ENCODE data around the gene BANF2. TPM values are rescaled to one million over a fixed set of nuclear protein-coding genes. Genes with fewer than 3 reads are reported as not detected.
A peak's percentile ranks its signal among the peaks of the same experiment; 100 is the strongest.

BANF2 gene
- total and polyA plus RNA-seq, 2 of the 13 experiments (the other 11 are each of a cell fraction or from before 2014, with no cell fraction given) = 0.35 TPM; not detected in 1

DNA sequence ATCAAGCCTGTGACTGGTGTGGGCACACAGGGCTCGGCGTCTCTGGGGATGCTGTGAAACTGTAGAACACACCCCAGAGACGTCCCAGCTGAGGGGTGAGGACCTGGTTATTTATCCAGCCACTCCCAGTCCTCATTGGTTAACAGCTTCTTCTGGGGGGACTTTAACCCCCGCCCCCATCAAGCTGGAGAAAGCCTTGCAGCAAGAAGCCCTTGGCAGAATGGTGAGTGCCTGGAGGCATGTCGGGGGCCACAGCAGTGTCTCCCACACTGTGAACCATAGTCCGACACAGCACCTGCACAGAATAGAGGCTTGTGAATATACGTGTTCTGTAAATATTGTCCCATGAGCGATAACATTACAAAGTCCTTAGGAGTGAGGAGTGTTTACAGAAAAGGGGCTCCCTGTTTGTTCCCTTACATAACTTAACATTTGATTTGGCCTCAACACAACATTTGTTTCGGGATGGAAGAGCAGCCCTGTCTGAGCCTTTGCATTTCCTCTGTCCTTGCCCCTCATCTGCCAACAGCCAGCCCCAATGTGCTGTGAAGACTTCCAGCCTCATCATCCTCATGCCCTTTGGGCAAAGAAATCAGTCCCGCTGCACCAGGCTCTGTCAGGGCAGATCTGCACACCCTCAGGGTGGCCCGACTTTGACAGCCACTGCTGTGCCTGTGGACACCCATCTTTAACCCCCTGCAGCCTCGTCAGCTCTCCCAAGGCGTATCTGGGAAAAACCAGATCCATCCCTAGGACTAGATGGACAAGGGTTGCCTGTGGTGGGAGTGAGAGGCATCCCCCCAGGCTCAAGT lies 15.5 kb upstream of the BANF2 start (continued):
- TF ChIP-seq SNAI1 (CRISPR knock-in tag; IDR thresholded peaks at IDR 0.05; ENCODE audit: borderline replicate concordance) = peak; percentile 58; the same call in 1 of the 2 replicates
- TF ChIP-seq, protein P1, sequence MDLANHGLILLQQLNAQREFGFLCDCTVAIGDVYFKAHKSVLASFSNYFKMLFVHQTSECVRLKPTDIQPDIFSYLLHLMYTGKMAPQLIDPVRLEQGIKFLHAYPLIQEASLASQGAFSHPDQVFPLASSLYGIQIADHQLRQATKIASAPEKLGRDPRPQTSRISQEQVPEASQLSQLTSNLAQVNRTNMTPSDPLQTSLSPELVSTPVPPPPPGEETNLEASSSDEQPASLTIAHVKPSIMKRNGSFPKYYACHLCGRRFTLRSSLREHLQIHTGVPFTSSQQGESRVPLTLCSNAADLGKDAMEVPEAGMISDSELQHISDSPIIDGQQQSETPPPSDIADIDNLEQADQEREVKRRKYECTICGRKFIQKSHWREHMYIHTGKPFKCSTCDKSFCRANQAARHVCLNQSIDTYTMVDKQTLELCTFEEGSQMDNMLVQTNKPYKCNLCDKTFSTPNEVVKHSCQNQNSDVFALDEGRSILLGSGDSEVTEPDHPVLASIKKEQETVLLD (CRISPR knock-in tag; IDR thresholded peaks at IDR 0.05; ENCODE audit: low read depth) = no peak
- peak; percentile 97 for TF ChIP-seq ZFP1 (CRISPR knock-in tag; IDR thresholded peaks at IDR 0.05)
- no peak for TF ChIP-seq ARNT (IDR thresholded peaks at IDR 0.05)
- TF ChIP-seq, protein P2, sequence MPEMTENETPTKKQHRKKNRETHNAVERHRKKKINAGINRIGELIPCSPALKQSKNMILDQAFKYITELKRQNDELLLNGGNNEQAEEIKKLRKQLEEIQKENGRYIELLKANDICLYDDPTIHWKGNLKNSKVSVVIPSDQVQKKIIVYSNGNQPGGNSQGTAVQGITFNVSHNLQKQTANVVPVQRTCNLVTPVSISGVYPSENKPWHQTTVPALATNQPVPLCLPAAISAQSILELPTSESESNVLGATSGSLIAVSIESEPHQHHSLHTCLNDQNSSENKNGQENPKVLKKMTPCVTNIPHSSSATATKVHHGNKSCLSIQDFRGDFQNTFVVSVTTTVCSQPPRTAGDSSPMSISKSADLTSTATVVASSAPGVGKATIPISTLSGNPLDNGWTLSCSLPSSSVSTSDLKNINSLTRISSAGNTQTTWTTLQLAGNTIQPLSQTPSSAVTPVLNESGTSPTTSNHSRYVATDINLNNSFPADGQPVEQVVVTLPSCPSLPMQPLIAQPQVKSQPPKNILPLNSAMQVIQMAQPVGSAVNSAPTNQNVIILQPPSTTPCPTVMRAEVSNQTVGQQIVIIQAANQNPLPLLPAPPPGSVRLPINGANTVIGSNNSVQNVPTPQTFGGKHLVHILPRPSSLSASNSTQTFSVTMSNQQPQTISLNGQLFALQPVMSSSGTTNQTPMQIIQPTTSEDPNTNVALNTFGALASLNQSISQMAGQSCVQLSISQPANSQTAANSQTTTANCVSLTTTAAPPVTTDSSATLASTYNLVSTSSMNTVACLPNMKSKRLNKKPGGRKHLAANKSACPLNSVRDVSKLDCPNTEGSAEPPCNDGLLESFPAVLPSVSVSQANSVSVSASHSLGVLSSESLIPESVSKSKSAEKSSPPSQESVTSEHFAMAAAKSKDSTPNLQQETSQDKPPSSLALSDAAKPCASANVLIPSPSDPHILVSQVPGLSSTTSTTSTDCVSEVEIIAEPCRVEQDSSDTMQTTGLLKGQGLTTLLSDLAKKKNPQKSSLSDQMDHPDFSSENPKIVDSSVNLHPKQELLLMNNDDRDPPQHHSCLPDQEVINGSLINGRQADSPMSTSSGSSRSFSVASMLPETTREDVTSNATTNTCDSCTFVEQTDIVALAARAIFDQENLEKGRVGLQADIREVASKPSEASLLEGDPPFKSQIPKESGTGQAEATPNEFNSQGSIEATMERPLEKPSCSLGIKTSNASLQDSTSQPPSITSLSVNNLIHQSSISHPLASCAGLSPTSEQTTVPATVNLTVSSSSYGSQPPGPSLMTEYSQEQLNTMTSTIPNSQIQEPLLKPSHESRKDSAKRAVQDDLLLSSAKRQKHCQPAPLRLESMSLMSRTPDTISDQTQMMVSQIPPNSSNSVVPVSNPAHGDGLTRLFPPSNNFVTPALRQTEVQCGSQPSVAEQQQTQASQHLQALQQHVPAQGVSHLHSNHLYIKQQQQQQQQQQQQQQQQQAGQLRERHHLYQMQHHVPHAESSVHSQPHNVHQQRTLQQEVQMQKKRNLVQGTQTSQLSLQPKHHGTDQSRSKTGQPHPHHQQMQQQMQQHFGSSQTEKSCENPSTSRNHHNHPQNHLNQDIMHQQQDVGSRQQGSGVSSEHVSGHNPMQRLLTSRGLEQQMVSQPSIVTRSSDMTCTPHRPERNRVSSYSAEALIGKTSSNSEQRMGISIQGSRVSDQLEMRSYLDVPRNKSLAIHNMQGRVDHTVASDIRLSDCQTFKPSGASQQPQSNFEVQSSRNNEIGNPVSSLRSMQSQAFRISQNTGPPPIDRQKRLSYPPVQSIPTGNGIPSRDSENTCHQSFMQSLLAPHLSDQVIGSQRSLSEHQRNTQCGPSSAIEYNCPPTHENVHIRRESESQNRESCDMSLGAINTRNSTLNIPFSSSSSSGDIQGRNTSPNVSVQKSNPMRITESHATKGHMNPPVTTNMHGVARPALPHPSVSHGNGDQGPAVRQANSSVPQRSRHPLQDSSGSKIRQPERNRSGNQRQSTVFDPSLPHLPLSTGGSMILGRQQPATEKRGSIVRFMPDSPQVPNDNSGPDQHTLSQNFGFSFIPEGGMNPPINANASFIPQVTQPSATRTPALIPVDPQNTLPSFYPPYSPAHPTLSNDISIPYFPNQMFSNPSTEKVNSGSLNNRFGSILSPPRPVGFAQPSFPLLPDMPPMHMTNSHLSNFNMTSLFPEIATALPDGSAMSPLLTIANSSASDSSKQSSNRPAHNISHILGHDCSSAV (CRISPR knock-in tag; IDR thresholded peaks at IDR 0.05; ENCODE audit: borderline replicate concordance) = peak; percentile 68; the same call in 1 of the 2 replicates
- no peak for TF ChIP-seq ZNF615 (CRISPR knock-in tag; IDR thresholded peaks at IDR 0.05; ENCODE audit: borderline replicate concordance)
- TF ChIP-seq TBX3 (IDR thresholded peaks at IDR 0.05; ENCODE audit: borderline replicate concordance) = peak; percentile 93
- TF ChIP-seq ZNF772 (CRISPR knock-in tag; IDR thresholded peaks at IDR 0.05) = peak; percentile 99
- no peak for TF ChIP-seq NFE2 (CRISPR knock-in tag; IDR thresholded peaks at IDR 0.05)
- TF ChIP-seq PCBP2 (optimal IDR thresholded peaks at IDR 0.05; ENCODE audit: low read depth, low read length, poor library complexity, severe bottlenecking) = no peak
- TF ChIP-seq, protein P3, sequence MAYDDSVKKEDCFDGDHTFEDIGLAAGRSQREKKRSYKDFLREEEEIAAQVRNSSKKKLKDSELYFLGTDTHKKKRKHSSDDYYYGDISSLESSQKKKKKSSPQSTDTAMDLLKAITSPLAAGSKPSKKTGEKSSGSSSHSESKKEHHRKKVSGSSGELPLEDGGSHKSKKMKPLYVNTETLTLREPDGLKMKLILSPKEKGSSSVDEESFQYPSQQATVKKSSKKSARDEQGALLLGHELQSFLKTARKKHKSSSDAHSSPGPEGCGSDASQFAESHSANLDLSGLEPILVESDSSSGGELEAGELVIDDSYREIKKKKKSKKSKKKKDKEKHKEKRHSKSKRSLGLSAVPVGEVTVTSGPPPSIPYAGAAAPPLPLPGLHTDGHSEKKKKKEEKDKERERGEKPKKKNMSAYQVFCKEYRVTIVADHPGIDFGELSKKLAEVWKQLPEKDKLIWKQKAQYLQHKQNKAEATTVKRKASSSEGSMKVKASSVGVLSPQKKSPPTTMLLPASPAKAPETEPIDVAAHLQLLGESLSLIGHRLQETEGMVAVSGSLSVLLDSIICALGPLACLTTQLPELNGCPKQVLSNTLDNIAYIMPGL (CRISPR knock-in tag; IDR thresholded peaks at IDR 0.05; ENCODE audit: borderline replicate concordance in 1 of 2, low read depth in 1 of 2) = peak in 1 of 2 experiments; percentile 89; a peak in 2 of 4 replicates
- peak; percentile 85 for TF ChIP-seq MTA1 (CRISPR knock-in tag; IDR thresholded peaks at IDR 0.05; ENCODE audit: borderline replicate concordance)
- TF ChIP-seq, protein P4, sequence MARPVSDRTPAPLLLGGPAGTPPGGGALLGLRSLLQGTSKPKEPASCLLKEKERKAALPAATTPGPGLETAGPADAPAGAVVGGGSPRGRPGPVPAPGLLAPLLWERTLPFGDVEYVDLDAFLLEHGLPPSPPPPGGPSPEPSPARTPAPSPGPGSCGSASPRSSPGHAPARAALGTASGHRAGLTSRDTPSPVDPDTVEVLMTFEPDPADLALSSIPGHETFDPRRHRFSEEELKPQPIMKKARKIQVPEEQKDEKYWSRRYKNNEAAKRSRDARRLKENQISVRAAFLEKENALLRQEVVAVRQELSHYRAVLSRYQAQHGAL (CRISPR knock-in tag; IDR thresholded peaks at IDR 0.05; ENCODE audit: not compliant biosample characterization) = no peak
- no peak for TF ChIP-seq REL (CRISPR knock-in tag; conservative IDR thresholded peaks at IDR 0.05)

All from HepG2 (cell line).